AG09309 (cell line): ENCODE data around the gene HLCS.

Source experiments
- DNase-seq: peaks from one replicate; pipeline ENCODE4 v3.0.0-alpha.2; 2010; ENCODE audit warnings: low read depth
- H3K4me3 ChIP-seq: 2 replicates; pipeline ENCODE4 v1.5.1; 2011; ENCODE audit warnings: mild to moderate bottlenecking, low read depth, low read length, moderate library complexity; ENCODE audit not compliant: control insufficient read depth
- TF ChIP-seq, protein P1 (sequence below): IDR thresholded peaks from 2 replicates; pipeline ENCODE4 v1.5.1; 2011; ENCODE audit warnings: mild to moderate bottlenecking, low read depth, low read length, inconsistent platforms; ENCODE audit not compliant: insufficient read depth, control insufficient read depth; ENCODE audit errors: missing control alignments

HLCS gene

DNA sequence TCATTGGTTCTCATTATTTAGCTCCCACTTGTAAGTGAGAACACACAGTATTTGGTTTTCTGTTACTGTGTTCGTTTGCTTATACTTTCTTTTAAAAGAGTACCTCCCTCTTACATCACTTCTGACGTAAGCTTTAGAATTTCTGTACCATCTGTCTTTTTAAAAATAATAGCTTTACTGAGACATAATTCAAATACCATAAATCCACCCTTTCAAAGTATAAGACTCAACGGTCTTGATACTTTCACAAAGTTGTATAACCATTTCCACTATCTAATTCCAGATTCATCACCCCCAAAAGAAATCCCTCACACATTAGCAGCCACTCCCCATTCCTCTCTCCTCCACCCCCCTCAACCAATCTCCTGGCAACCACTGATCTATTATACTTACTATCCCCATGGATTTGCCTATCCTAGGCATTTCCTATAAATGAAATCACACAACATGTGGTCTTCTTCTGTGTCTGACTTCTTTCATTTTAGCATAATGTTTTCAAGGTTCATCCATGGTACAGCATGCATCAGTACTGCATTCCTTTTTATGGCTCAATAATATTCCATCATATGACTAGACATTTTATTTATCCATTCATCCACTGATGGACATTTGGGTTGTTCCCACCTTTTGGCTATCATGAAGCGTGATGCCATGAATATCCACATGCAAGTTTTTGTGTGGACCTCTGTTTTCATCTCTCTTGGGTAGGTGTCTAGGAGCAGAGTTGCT lies 104.7 kb downstream of the HLCS start:
- no peak for DNase-seq
- TF ChIP-seq, protein P1, sequence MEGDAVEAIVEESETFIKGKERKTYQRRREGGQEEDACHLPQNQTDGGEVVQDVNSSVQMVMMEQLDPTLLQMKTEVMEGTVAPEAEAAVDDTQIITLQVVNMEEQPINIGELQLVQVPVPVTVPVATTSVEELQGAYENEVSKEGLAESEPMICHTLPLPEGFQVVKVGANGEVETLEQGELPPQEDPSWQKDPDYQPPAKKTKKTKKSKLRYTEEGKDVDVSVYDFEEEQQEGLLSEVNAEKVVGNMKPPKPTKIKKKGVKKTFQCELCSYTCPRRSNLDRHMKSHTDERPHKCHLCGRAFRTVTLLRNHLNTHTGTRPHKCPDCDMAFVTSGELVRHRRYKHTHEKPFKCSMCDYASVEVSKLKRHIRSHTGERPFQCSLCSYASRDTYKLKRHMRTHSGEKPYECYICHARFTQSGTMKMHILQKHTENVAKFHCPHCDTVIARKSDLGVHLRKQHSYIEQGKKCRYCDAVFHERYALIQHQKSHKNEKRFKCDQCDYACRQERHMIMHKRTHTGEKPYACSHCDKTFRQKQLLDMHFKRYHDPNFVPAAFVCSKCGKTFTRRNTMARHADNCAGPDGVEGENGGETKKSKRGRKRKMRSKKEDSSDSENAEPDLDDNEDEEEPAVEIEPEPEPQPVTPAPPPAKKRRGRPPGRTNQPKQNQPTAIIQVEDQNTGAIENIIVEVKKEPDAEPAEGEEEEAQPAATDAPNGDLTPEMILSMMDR, result no peak
- H3K4me3 ChIP-seq, result no peak overlapping the region

DNA sequence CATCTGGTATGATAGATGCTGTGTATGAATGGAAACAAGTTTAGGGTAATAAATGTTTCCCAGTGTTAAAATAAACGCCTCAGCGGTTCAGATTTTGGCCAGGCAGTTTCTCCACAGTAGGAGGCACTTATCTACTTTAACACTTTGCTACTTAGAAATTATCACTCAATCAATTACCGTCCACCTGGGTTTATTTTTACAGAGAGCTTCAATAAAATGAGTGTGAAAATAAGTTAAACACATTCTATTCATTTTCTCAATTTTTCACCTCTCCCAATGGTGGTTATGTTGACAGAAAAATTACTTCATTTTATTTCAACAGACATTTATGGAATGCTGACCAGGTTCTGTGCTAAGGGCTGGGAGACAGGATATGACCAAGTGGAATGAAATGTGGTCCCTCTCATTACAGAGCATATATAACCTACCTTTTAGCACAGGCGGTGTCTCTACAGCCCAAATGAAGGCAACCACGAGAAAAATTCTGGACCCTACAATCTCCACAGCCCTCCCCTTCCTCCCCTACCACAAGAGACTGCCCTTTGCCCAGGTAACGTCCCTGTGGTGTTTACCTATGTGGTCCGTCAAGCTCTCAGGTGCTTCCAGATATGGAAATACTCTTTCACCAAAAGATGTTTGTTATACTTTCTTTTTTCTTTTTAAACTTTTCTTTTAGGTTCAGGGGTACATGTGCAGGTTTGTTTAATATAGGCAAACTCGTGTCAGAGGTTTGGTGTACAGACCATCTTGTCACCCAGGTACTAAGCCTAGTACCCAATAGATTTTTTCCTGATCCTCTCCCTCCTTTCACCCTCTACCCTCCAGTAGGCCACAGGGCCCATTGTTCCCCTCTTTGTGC lies 105.5 kb downstream of the HLCS start:
- TF ChIP-seq, protein P1, result no peak
- peak; percentile 28 for DNase-seq
- no peak overlapping the region for H3K4me3 ChIP-seq

DNA sequence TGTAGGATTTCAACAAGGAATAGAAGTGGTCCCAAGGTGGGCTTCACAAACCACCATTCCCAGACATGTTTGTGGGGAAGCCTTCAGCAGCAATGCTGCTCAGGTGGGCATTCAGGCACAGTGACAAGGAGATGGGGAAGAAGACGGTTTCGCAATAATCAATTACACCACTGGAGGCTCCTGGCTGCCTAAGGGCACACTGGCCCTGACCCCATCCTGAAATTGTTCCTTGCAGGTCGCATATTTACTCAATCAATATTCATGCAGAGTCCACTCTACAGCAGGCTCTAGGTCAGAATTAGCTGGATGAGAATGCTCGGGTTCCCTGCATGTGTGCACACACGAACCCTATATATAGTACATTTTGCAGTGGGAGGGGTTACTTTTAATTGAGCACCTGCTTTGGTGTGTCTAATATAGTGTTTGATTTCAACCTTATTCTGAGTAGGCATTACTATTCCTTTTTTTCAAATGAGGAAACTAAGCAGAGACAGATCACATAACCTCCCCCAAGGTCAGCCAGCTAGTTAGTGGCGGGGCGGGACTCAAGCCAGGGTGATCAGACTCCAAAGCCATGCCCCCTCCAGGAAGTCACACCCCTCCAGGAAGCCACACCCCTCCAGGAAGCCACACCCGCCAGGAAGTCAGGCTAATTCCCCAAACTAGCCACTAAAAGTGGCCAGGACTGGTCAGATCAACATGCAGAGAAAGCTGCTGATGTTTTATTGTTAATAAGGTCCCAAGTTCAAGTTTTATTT lies 106.5 kb downstream of the HLCS start:
- DNase-seq, result no peak
- TF ChIP-seq, protein P1, result no peak
- H3K4me3 ChIP-seq, result no peak overlapping the region

DNA sequence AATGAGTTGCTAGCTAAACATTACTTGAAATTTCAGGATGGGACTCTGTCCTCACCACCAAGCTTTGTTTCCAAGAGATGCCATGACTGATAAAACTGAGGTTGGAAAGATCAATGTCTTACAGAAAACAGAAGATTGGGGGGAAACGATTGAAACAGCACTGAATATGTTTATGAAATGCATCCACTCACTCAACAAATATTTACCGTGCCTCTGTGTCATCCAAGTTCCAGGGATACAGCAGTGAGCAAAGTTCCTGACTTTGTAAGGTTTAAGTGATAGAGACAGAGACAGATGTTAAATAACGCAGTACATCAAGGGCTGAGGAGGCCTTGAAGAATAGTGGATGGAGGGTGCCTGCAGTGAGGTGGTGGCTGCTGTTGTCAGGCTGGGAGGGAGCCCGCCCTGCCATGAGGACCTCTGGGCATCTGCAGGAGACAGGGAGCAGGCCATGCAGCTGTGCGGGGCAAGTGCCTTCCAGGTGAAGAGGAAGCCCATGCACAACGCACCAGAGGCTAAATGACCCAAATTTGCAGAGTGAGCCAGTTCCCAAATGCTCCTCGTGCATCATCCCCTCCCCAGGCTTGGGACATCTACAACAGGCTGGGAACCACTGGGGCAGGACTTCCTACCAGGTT lies 108.0 kb downstream of the HLCS start:
- no peak overlapping the region for H3K4me3 ChIP-seq
- TF ChIP-seq, protein P1, result no peak
- no peak for DNase-seq

DNA sequence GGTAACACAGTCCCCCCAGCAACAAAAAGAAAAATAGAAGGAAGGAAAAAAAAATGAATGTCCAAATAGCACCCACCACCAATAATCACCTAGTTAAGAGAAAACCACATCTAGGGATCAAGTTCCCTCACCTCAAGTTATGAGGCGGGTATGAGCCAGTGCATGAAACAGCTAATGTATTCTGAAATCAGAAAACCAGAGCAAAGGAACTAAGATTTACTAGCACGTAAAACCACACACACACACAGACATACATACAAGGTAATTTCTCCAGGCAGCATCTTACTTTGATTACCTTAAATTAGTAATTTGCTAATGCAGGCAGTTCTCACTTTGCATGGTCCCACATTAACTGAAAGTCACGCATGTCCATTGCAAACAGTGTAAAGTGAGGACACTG lies 109.8 kb downstream of the HLCS start:
- no peak for DNase-seq
- TF ChIP-seq, protein P1, result no peak
- no peak overlapping the region for H3K4me3 ChIP-seq

DNA sequence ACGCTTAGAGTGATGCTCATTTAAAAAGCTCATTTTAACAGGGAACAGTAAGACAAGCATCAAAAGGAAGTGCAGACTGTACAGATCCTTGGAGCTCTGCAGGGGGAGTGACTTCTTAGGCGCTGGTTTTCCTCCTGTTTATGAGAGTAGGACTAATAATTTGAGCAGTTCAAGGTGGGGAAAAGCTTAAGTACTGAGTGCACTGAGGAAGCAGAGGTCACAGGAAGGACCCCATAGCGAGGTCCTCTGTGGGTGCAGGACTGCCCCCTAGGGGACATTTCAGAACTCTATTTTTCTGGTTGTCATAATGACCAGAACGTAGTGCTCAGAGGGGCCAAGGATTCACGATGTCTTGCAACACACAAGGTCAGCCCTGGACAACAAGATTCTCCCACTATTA lies 112.1 kb downstream of the HLCS start:
- TF ChIP-seq, protein P1, result peak; percentile 59
- H3K4me3 ChIP-seq, result no peak overlapping the region
- DNase-seq, result no peak
